Lung (tissue), 13 donors: ENCODE results near the gene RASL12. TPM values are rescaled to one million over a fixed set of nuclear protein-coding genes. Genes with fewer than 3 reads are reported as not detected.

Source experiments
- ATAC-seq: fragments of 200-7000 bp; cut with Tn5 transposase; one replicate; pipeline ENCODE4 v1.9.1; 2020; ENCODE audit warnings: moderate number of reproducible peaks; ENCODE audit not compliant: insufficient read depth, low FRiP score
- DNase-seq, 3 donors: peaks; one replicate each; pipeline ENCODE4 v3.0.0-alpha.2; 2013 to 2017
- H3K27ac ChIP-seq, 2 donors: one replicate each; pipeline ENCODE4 v1.5.1; 2013; ENCODE audit warnings: mild to moderate bottlenecking in 2 of 2, moderate library complexity in 2 of 2, control low read depth in 1 of 2, inconsistent platforms in 1 of 2, low read depth in 1 of 2, low read length in 1 of 2
- H3K27me3 ChIP-seq, 3 donors: one replicate each; pipeline ENCODE4 v1.5.1; 2013; ENCODE audit warnings: low read length in 2 of 3; ENCODE audit not compliant: control insufficient read depth in 3 of 3, insufficient read depth in 3 of 3
- H3K36me3 ChIP-seq, 4 donors: one replicate each; pipeline ENCODE4 v1.5.1; 2013; ENCODE audit warnings: low read length in 4 of 4, mild to moderate bottlenecking in 1 of 4, moderate library complexity in 1 of 4; ENCODE audit not compliant: control insufficient read depth in 4 of 4, insufficient read depth in 4 of 4
- H3K4me1 ChIP-seq, 5 donors: one replicate each; pipeline ENCODE4 v1.5.1; 2013; ENCODE audit warnings: low read length in 5 of 5, mild to moderate bottlenecking in 2 of 5, moderate library complexity in 1 of 5; ENCODE audit not compliant: control insufficient read depth in 5 of 5, insufficient read depth in 5 of 5
- H3K4me3 ChIP-seq: one replicate; pipeline ENCODE4 v1.5.1; 2013; ENCODE audit warnings: mild to moderate bottlenecking, control low read depth, moderate library complexity
- H3K9ac ChIP-seq, 2 donors: one replicate each; pipeline ENCODE4 v1.5.1; 2013; ENCODE audit warnings: low read length in 2 of 2, control low read depth in 1 of 2; ENCODE audit not compliant: insufficient read depth in 1 of 2
- H3K9me3 ChIP-seq, 4 donors: one replicate each; pipeline ENCODE4 v1.5.1; 2013; ENCODE audit warnings: low read length in 3 of 4, mild to moderate bottlenecking in 1 of 4, moderate library complexity in 1 of 4; ENCODE audit not compliant: control insufficient read depth in 4 of 4, insufficient read depth in 3 of 4
- WGBS, 2 donors: extraction: QIAGEN DNeasy Blood & Tissue Kit; methylation state at CpG; one replicate each; pipeline ENCODE4 v1.1.7; 2013; 5-methylcytosine and 5-hydroxymethylcytosine counted together
- polyA plus RNA-seq, 2 donors: library from polyadenylated mRNA; stranded (reverse); fragments of 200-250 nt; gene quantifications; one replicate each; pipeline ENCODE4 v1.2.1, GENCODE V29; 2013
- small RNA-seq: library from RNA; depleted of rRNA; stranded (forward); fragments of <200 nt; gene quantifications from one replicate; pipeline ENCODE3, GENCODE V24; 2014; ENCODE audit warnings: low replicate concordance
- total RNA-seq, 2 donors: library from RNA; depleted of rRNA in 1 of 2; stranded (reverse); fragments of >200 nt in 1 of 2; gene quantifications; one replicate each; pipeline ENCODE4 v1.2.1, GENCODE V29; 2014 to 2021
- TF ChIP-seq, protein P1 (sequence below): IDR thresholded peaks from 2 replicates; pipeline ENCODE4 v1.5.1; 2012; ENCODE audit warnings: mild to moderate bottlenecking; ENCODE audit errors: control extremely low read depth, extremely low read depth
- donor health status: control.
- donor health status: control.
- donor health status: Bipolar disorder and iron deficiency.
- donor health status: healthy.
- donor health status: DM: yes; HTN: yes; CAD: no.

Gene RASL12
- total and polyA plus RNA-seq, 4 donors: 13.8 to 75.7 (median 23.2) TPM

DNA sequence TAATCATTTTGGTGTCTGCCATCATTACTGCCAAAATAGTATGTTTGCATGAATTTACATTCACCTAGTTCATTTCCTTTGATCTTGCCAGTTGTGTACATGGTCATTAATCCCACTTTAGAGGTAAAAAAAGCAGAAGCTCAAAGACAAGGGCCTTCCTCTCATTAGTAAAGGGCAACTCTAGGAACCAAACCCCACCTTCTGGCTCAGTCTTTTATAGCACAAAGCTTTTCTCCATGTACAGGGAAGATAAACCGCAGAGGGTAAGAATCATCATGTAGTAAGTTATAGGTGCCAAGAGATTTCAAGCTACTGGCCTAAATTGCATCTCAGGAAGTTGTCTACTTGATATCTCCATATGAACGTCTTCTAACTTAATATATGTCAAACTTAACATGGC lies 58.8 kb downstream of the RASL12 start:
- 64% methylated on average over 2 of the region's 2 CpGs for WGBS, 2 donors
- TF ChIP-seq, protein P1, sequence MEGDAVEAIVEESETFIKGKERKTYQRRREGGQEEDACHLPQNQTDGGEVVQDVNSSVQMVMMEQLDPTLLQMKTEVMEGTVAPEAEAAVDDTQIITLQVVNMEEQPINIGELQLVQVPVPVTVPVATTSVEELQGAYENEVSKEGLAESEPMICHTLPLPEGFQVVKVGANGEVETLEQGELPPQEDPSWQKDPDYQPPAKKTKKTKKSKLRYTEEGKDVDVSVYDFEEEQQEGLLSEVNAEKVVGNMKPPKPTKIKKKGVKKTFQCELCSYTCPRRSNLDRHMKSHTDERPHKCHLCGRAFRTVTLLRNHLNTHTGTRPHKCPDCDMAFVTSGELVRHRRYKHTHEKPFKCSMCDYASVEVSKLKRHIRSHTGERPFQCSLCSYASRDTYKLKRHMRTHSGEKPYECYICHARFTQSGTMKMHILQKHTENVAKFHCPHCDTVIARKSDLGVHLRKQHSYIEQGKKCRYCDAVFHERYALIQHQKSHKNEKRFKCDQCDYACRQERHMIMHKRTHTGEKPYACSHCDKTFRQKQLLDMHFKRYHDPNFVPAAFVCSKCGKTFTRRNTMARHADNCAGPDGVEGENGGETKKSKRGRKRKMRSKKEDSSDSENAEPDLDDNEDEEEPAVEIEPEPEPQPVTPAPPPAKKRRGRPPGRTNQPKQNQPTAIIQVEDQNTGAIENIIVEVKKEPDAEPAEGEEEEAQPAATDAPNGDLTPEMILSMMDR: no peak
- DNase-seq (no peak), ATAC-seq (no peak)
- Histone ChIP-seq H3K27ac (no peak overlapping the region), H3K9ac (no peak overlapping the region), H3K4me3 (no peak overlapping the region), H3K27me3 (no peaks in the 10 kb centered on the region), H3K36me3 (peaks cover 5 to 36% (median 23%) of the 10 kb centered on the region in 4 donors), H3K4me1 (no peaks in the 10 kb centered on the region), H3K9me3 (peaks cover 0 to 6% (median 2%) of the 10 kb centered on the region in 4 donors)

DNA sequence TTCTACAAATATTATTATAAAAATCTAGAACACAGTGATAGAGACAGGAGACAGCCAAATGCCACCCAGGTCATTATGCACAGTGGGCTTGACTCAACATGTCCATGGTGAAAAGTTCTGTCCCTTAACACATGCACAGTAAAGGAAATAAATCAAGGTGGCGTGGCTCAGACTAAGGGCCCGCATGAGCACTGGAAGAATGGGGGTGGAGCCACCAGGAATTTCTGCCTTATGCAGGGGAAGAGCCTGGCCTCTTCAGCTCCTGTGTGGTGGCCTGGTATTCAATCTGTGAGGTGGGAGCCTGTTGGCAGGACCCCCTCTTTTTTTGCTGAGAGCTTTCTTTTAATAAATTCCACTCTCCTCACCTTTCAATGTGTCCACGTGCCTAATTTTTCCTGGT lies 60.9 kb downstream of the RASL12 start:
- H3K9ac ChIP-seq: no peak overlapping the region
- no peaks in the 10 kb centered on the region for H3K9me3 ChIP-seq
- ATAC-seq (no peak), DNase-seq (no peak)
- 86 to 93% methylated on average over 3 of the region's 3 CpGs for WGBS, 2 donors
- H3K27me3 ChIP-seq: no peaks in the 10 kb centered on the region
- no peak overlapping the region for H3K27ac ChIP-seq
- TF ChIP-seq, protein P1: no peak
- H3K4me1 ChIP-seq: no peaks in the 10 kb centered on the region
- no peak overlapping the region for H3K4me3 ChIP-seq
- H3K36me3 ChIP-seq: peaks cover 2 to 24% (median 18%) of the 10 kb centered on the region in 4 donors

DNA sequence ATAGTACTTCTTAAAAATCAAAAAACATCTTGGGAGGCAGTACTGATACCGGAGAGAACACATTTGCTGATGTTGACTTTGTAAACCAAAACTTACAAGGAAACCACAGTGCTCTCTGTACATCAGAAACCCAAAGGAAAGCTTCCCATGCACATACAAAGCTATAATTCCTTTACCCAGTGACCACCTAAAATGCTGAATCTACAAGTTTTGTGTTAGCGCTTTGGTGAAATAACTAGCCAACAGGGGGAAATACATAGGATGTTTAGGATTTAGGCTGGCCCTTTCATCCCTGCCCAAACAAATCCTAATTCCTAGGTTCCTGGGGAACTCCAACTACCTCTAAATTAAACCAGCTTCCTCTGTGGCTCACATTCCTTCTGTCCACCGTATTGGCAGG lies 62.8 kb downstream of the RASL12 start:
- WGBS, 2 donors: 87% methylated on average over 3 of the region's 3 CpGs
- ATAC-seq: no peak
- H3K9ac ChIP-seq: no peak overlapping the region
- TF ChIP-seq, protein P1: no peak
- H3K36me3 ChIP-seq: peaks cover 2 to 19% (median 12%) of the 10 kb centered on the region in 4 donors
- no peaks in the 10 kb centered on the region for H3K27me3 ChIP-seq
- no peak overlapping the region for H3K4me3 ChIP-seq
- no peaks in the 10 kb centered on the region for H3K9me3 ChIP-seq
- no peaks in the 10 kb centered on the region for H3K4me1 ChIP-seq
- DNase-seq: no peak
- H3K27ac ChIP-seq: no peak overlapping the region

Small RNA genes within 50 kb of the gene (small RNA-seq; reads per million reads assigned to genes)
- gene AC013553.1: not detected

Other genes starting within 250 kb of the RASL12 start
- gene PIF1, start 242.3 kb downstream of the RASL12 start, total RNA-seq: 1 to 10 TPM; 1.1 to 2.4 TPM
- gene PIF1, start 242.3 kb downstream of the RASL12 start, polyA plus RNA-seq: 1 to 10 TPM; 1.1 to 1.4 TPM
- 10 to 100 TPM; 25.6 to 84.1 TPM for gene PLEKHO2, start 226.1 kb downstream of the RASL12 start, total RNA-seq
- gene PLEKHO2, start 226.1 kb downstream of the RASL12 start, polyA plus RNA-seq: 10 to 100 TPM; 36.9 to 75.3 TPM
- 1 to 10 TPM; 5.0 to 6.8 TPM for gene ANKDD1A, start 156.1 kb downstream of the RASL12 start, total RNA-seq
- gene ANKDD1A, start 156.1 kb downstream of the RASL12 start, polyA plus RNA-seq: 1 to 10 TPM; 2.3 to 3.4 TPM
- gene SPG21, start 78.1 kb downstream of the RASL12 start, total RNA-seq: 100 to 1,000 TPM in 1 of 2 donors, 10 to 100 TPM in 1; 79.2 to 115 TPM
- gene SPG21, start 78.1 kb downstream of the RASL12 start, polyA plus RNA-seq: 10 to 100 TPM; 88.2 to 98.2 TPM
- gene MTFMT, start 38.4 kb downstream of the RASL12 start, total RNA-seq: 10 to 100 TPM; 14.4 to 15.0 TPM
- 1 to 10 TPM; 5.0 to 8.2 TPM for gene MTFMT, start 38.4 kb downstream of the RASL12 start, polyA plus RNA-seq
- 1 to 10 TPM in 1 of 2 donors, under 1 TPM in 1; 0.85 to 3.0 TPM for gene SLC51B, start 22.6 kb downstream of the RASL12 start, total RNA-seq
- gene SLC51B, start 22.6 kb downstream of the RASL12 start, polyA plus RNA-seq: 1 to 10 TPM in 1 of 2 donors, under 1 TPM in 1; 0.98 to 7.3 TPM
- gene KBTBD13, start 8.8 kb upstream of the RASL12 start, total RNA-seq: under 1 TPM; 0.21 to 0.23 TPM
- gene KBTBD13, start 8.8 kb upstream of the RASL12 start, polyA plus RNA-seq: under 1 TPM; 0.04 to 0.14 TPM
- gene UBAP1L, start 47.2 kb upstream of the RASL12 start, total RNA-seq: 1 to 10 TPM; 4.7 to 5.4 TPM
- 1 to 10 TPM in 1 of 2 donors, under 1 TPM in 1; 0.96 to 2.2 TPM for gene UBAP1L, start 47.2 kb upstream of the RASL12 start, polyA plus RNA-seq
- 10 to 100 TPM; 17.0 to 21.7 TPM for gene PDCD7, start 65.8 kb upstream of the RASL12 start, total RNA-seq
- gene PDCD7, start 65.8 kb upstream of the RASL12 start, polyA plus RNA-seq: 10 to 100 TPM in 1 of 2 donors, 1 to 10 TPM in 1; 8.8 to 11.2 TPM
- 10 to 100 TPM; 43.1 to 93.6 TPM for gene CLPX, start 117.4 kb upstream of the RASL12 start, total RNA-seq
- 10 to 100 TPM; 11.2 to 19.6 TPM for gene CLPX, start 117.4 kb upstream of the RASL12 start, polyA plus RNA-seq
- gene CILP, start 143.5 kb upstream of the RASL12 start, total RNA-seq: under 1 TPM; 0.89 to 0.97 TPM
- gene CILP, start 143.5 kb upstream of the RASL12 start, polyA plus RNA-seq: under 1 TPM; 0.30 to 0.43 TPM
- 1 to 10 TPM; 7.4 to 7.7 TPM for gene PARP16, start 218.9 kb upstream of the RASL12 start, total RNA-seq
- gene PARP16, start 218.9 kb upstream of the RASL12 start, polyA plus RNA-seq: 1 to 10 TPM; 4.6 to 5.2 TPM
- not detected for gene RNU5A-1, start 228.1 kb upstream of the RASL12 start, total RNA-seq
- not detected for gene RNU5A-1, start 228.1 kb upstream of the RASL12 start, polyA plus RNA-seq
- 10 to 100 TPM in 1 of 2 donors, not detected in 1; 10.9 TPM for gene RNU5B-1, start 236.7 kb upstream of the RASL12 start, total RNA-seq
- not detected for gene RNU5B-1, start 236.7 kb upstream of the RASL12 start, polyA plus RNA-seq